Muscle layer of colon (tissue), 2 donors: ENCODE data around the gene XRCC4.
"Not testable (repeated sequence)": the region's sequence is repeated elsewhere in the genome, so short reads cannot be mapped to it uniquely, and the experiment has no call there.

Experiments
- H3K27ac ChIP-seq: one replicate; pipeline ENCODE4 v1.7.0; 2013; ENCODE audit warnings: low read depth, mild to moderate bottlenecking, low read length, moderate library complexity
- H3K27me3 ChIP-seq, 2 donors: one replicate each; pipeline ENCODE4 v1.7.0; 2013; ENCODE audit warnings: low read length in 2 of 2, mild to moderate bottlenecking in 2 of 2; ENCODE audit not compliant: insufficient read depth in 2 of 2, control insufficient read depth in 1 of 2
- H3K36me3 ChIP-seq: one replicate; pipeline ENCODE4 v1.7.0; 2013; ENCODE audit warnings: mild to moderate bottlenecking, low read length; ENCODE audit not compliant: insufficient read depth
- H3K4me1 ChIP-seq: one replicate; pipeline ENCODE4 v1.7.0; 2013; ENCODE audit warnings: mild to moderate bottlenecking, low read length; ENCODE audit not compliant: insufficient read depth
- H3K4me3 ChIP-seq, 2 donors: one replicate each; pipeline ENCODE4 v1.7.0; 2013; ENCODE audit warnings: low read length in 2 of 2, low read depth in 1 of 2, mild to moderate bottlenecking in 1 of 2, moderate library complexity in 1 of 2
- H3K9ac ChIP-seq: one replicate; pipeline ENCODE4 v1.7.0; 2013; ENCODE audit warnings: low read length
- H3K9me3 ChIP-seq: one replicate; pipeline ENCODE4 v1.7.0; 2013; ENCODE audit warnings: mild to moderate bottlenecking, low read length
- donor health status: abdominal sarcoma.
- donor health status: Adenocarcinoma of cecum.

The XRCC4 gene

GRCh38 chr5:83249156-83249555, 171.8 kb downstream of the XRCC4 start:
- Histone ChIP-seq H3K36me3 (no peaks in the 10 kb centered on the region), H3K4me1 (peaks cover 3% of the 10 kb centered on the region), H3K9ac (no peak overlapping the region), H3K9me3 (no peaks in the 10 kb centered on the region), H3K4me3 (no peak overlapping the region), H3K27me3 (no peaks in the 10 kb centered on the region), H3K27ac (no peak overlapping the region)

GRCh38 chr5:83251849-83252248, 174.5 kb downstream of the XRCC4 start:
- H3K4me3 ChIP-seq = no peak overlapping the region
- no peaks in the 10 kb centered on the region for H3K36me3 ChIP-seq
- H3K27me3 ChIP-seq = no peaks in the 10 kb centered on the region
- H3K9ac ChIP-seq = no peak overlapping the region
- no peak overlapping the region for H3K27ac ChIP-seq
- no peaks in the 10 kb centered on the region for H3K9me3 ChIP-seq
- H3K4me1 ChIP-seq = peaks cover 3% of the 10 kb centered on the region

- no peak overlapping the region for H3K9ac ChIP-seq
- H3K4me1 ChIP-seq = peaks cover 3% of the 10 kb centered on the region
- H3K9me3 ChIP-seq = no peaks in the 10 kb centered on the region
- no peak overlapping the region for H3K27ac ChIP-seq
- H3K4me3 ChIP-seq = no peak overlapping the region
- no peaks in the 10 kb centered on the region for H3K36me3 ChIP-seq
- H3K27me3 ChIP-seq = no peaks in the 10 kb centered on the region
Observed at GRCh38 chr5:83253720-83254119, 176.4 kb downstream of the XRCC4 start.

GRCh38 chr5:83255268-83255667, 177.9 kb downstream of the XRCC4 start:
- H3K27me3 ChIP-seq = no peaks in the 10 kb centered on the region
- H3K36me3 ChIP-seq = no peaks in the 10 kb centered on the region
- H3K9me3 ChIP-seq = no peaks in the 10 kb centered on the region
- H3K4me1 ChIP-seq = peaks cover 3% of the 10 kb centered on the region
- H3K9ac ChIP-seq = no peak overlapping the region
- no peak overlapping the region for H3K27ac ChIP-seq
- H3K4me3 ChIP-seq = no peak overlapping the region

GRCh38 chr5:83256091-83256780, 178.9 kb downstream of the XRCC4 start:
- H3K27ac ChIP-seq = no peak overlapping the region
- peaks cover 3% of the 10 kb centered on the region for H3K4me1 ChIP-seq
- no peaks in the 10 kb centered on the region for H3K27me3 ChIP-seq
- H3K36me3 ChIP-seq = no peaks in the 10 kb centered on the region
- no peaks in the 10 kb centered on the region for H3K9me3 ChIP-seq
- H3K9ac ChIP-seq = no peak overlapping the region
- no peak overlapping the region for H3K4me3 ChIP-seq

- H3K27ac ChIP-seq, H3K4me3 ChIP-seq, H3K9ac ChIP-seq, H3K27me3 ChIP-seq, H3K4me1 ChIP-seq, H3K36me3 ChIP-seq, H3K9me3 ChIP-seq: not testable (repeated sequence)
Observed at GRCh38 chr5:83257684-83258083, 180.3 kb downstream of the XRCC4 start.

GRCh38 chr5:83265318-83265717, 188.0 kb downstream of the XRCC4 start:
- no peaks in the 10 kb centered on the region for H3K27me3 ChIP-seq
- no peak overlapping the region for H3K9ac ChIP-seq
- no peak overlapping the region for H3K27ac ChIP-seq
- no peak overlapping the region for H3K4me3 ChIP-seq
- H3K9me3 ChIP-seq = no peaks in the 10 kb centered on the region
- H3K4me1 ChIP-seq = no peaks in the 10 kb centered on the region
- H3K36me3 ChIP-seq = no peaks in the 10 kb centered on the region

GRCh38 chr5:83270311-83270710, 193.0 kb downstream of the XRCC4 start:
- Histone ChIP-seq H3K9ac (no peak overlapping the region), H3K9me3 (no peaks in the 10 kb centered on the region), H3K36me3 (no peaks in the 10 kb centered on the region), H3K27me3 (no peaks in the 10 kb centered on the region), H3K4me3 (no peak overlapping the region), H3K27ac (no peak overlapping the region), H3K4me1 (no peaks in the 10 kb centered on the region)

- Histone ChIP-seq H3K36me3 (no peaks in the 10 kb centered on the region), H3K9ac (no peak overlapping the region), H3K27me3 (no peaks in the 10 kb centered on the region), H3K27ac (no peak overlapping the region), H3K4me1 (no peaks in the 10 kb centered on the region), H3K9me3 (no peaks in the 10 kb centered on the region), H3K4me3 (no peak overlapping the region)
Observed at GRCh38 chr5:83277154-83277553, 199.8 kb downstream of the XRCC4 start.

- no peak overlapping the region for H3K27ac ChIP-seq
- H3K27me3 ChIP-seq = no peaks in the 10 kb centered on the region
- H3K36me3 ChIP-seq = no peaks in the 10 kb centered on the region
- no peak overlapping the region for H3K4me3 ChIP-seq
- H3K9me3 ChIP-seq = no peaks in the 10 kb centered on the region
- H3K4me1 ChIP-seq = no peaks in the 10 kb centered on the region
- H3K9ac ChIP-seq = no peak overlapping the region
Observed at GRCh38 chr5:83277953-83278352, 200.6 kb downstream of the XRCC4 start.

- no peak overlapping the region for H3K4me3 ChIP-seq
- no peak overlapping the region for H3K9ac ChIP-seq
- H3K27me3 ChIP-seq = no peaks in the 10 kb centered on the region
- H3K27ac ChIP-seq = no peak overlapping the region
- no peaks in the 10 kb centered on the region for H3K36me3 ChIP-seq
- no peaks in the 10 kb centered on the region for H3K4me1 ChIP-seq
- H3K9me3 ChIP-seq = no peaks in the 10 kb centered on the region
Observed at GRCh38 chr5:83281176-83281575, 203.8 kb downstream of the XRCC4 start.

GRCh38 chr5:83281658-83282057, 204.3 kb downstream of the XRCC4 start:
- Histone ChIP-seq H3K27me3 (no peaks in the 10 kb centered on the region), H3K27ac (no peak overlapping the region)

More at GRCh38 chr5:83281658-83282057, 204.3 kb downstream of the XRCC4 start:
- H3K9ac ChIP-seq = no peak overlapping the region
- H3K4me3 ChIP-seq = no peak overlapping the region
- H3K9me3 ChIP-seq = no peaks in the 10 kb centered on the region
- H3K4me1 ChIP-seq = no peaks in the 10 kb centered on the region
- H3K36me3 ChIP-seq = no peaks in the 10 kb centered on the region
